IMR-90 (cell line): Measurements from ENCODE around the gene EHBP1. TPM values are rescaled to one million over a fixed set of nuclear protein-coding genes. Genes with fewer than 3 reads are reported as not detected.

ENCODE experiments used
- ATAC-seq: fragments of 200-7000 bp; cut with Tn5 transposase; 2 replicates; pipeline ENCODE4 v1.9.1; 2020; ENCODE audit warnings: low read depth, mild to moderate bottlenecking, moderate library complexity
- BruUV-seq: library from RNA; stranded (reverse); fragments of 400-500 nt; replicated peaks from 2 replicates; lab custom pipeline; 2021; lab: Mats Ljungman, UMichigan
- CTCF ChIA-PET: fragments of 300-600 bp; formaldehyde crosslinking; extraction: SDS; loops from one replicate; lab custom pipeline; 2021; ENCODE audit warnings: antibody characterized with exemption; lab: Yijun Ruan, JAX
- POLR2A ChIA-PET: fragments of 300-600 bp; sonication (Branson Sonifier 250); formaldehyde crosslinking; loops from one replicate; lab custom pipeline; 2022; ENCODE audit warnings: antibody characterized with exemption; ENCODE audit not compliant: unreplicated experiment; lab: Charles Lee
- DNase-seq: peaks from one replicate; pipeline ENCODE4 v3.0.0; 2013
- H2AFZ ChIP-seq: replicated peaks from 2 replicates; pipeline ENCODE3; 2013; ENCODE audit warnings: low read length, mild to moderate bottlenecking; ENCODE audit not compliant: poor library complexity
- H2AK5ac ChIP-seq: 2 replicates; pipeline ENCODE4 v1.6.1; 2013; ENCODE audit warnings: low read depth, low read length, inconsistent platforms
- H2AK9ac ChIP-seq: replicated peaks from 2 replicates; pipeline ENCODE3; 2013; ENCODE audit warnings: mild to moderate bottlenecking, low read depth, low read length, moderate library complexity; ENCODE audit not compliant: poor library complexity
- H2BK120ac ChIP-seq: 2 replicates; pipeline ENCODE4 v1.6.1; 2013; ENCODE audit warnings: low read depth, low read length, inconsistent platforms
- H2BK15ac ChIP-seq: 3 replicates; pipeline ENCODE4 v1.6.1; 2013; ENCODE audit warnings: low read depth, low read length, inconsistent platforms
- H2BK20ac ChIP-seq: 2 replicates; pipeline ENCODE4 v1.6.1; 2013; ENCODE audit warnings: low read depth, mild to moderate bottlenecking, inconsistent platforms, low read length, moderate library complexity
- H2BK5ac ChIP-seq: 2 replicates; pipeline ENCODE4 v1.6.1; 2013; ENCODE audit warnings: mild to moderate bottlenecking, low read depth, low read length, inconsistent platforms; ENCODE audit not compliant: poor library complexity, severe bottlenecking
- H3K14ac ChIP-seq: replicated peaks from 2 replicates; pipeline ENCODE4 v1.6.1; 2013; ENCODE audit warnings: low read depth, low read length, inconsistent platforms
- H3K18ac ChIP-seq: 2 replicates; pipeline ENCODE4 v1.6.1; 2013; ENCODE audit warnings: low read depth, low read length, control low read depth
- H3K23ac ChIP-seq: 2 replicates; pipeline ENCODE4 v1.6.1; 2013; ENCODE audit warnings: low read depth, low read length, inconsistent platforms
- H3K27ac ChIP-seq: 2 replicates; pipeline ENCODE4 v1.5.1; 2013; ENCODE audit warnings: mild to moderate bottlenecking, control low read depth, low read length; ENCODE audit not compliant: insufficient read depth
- H3K27me3 ChIP-seq: 2 replicates; pipeline ENCODE4 v1.6.1; 2013; ENCODE audit warnings: low read length; ENCODE audit not compliant: control insufficient read depth, insufficient read depth
- H3K36me3 ChIP-seq: 2 replicates; pipeline ENCODE4 v1.6.1; 2013; ENCODE audit warnings: low read length, mixed read lengths; ENCODE audit not compliant: control insufficient read depth, insufficient read depth
- H3K4ac ChIP-seq: 2 replicates; pipeline ENCODE4 v1.6.1; 2013; ENCODE audit warnings: low read depth, low read length, inconsistent platforms
- H3K4me1 ChIP-seq: 2 replicates; pipeline ENCODE4 v1.6.1; 2013; ENCODE audit warnings: low read length, mixed read lengths; ENCODE audit not compliant: control insufficient read depth, insufficient read depth
- H3K4me2 ChIP-seq: 2 replicates; pipeline ENCODE4 v1.6.1; 2013; ENCODE audit warnings: low read depth, mild to moderate bottlenecking, control low read depth, low read length, moderate library complexity
- H3K4me3 ChIP-seq: 2 replicates; pipeline ENCODE4 v1.5.1; 2013; ENCODE audit warnings: low read depth, mild to moderate bottlenecking, control low read depth, low read length, moderate library complexity; ENCODE audit not compliant: insufficient read depth
- H3K56ac ChIP-seq: 2 replicates; pipeline ENCODE4 v1.6.1; 2013; ENCODE audit warnings: low read length, inconsistent platforms; ENCODE audit not compliant: insufficient read depth; ENCODE audit errors: extremely low read depth
- H3K79me1 ChIP-seq, 2 experiments: 2 replicates each; pipeline ENCODE4 v1.6.1; 2013; ENCODE audit warnings: low read length in 2 of 2, inconsistent platforms in 1 of 2, low read depth in 1 of 2
- H3K9ac ChIP-seq: 2 replicates; pipeline ENCODE4 v1.6.1; 2013; ENCODE audit warnings: low read depth, low read length, control low read depth
- H3K9me1 ChIP-seq: 2 replicates; pipeline ENCODE4 v1.6.1; 2013; ENCODE audit warnings: low read length, inconsistent platforms; ENCODE audit not compliant: insufficient read depth
- H3K9me3 ChIP-seq: 2 replicates; pipeline ENCODE4 v1.6.1; 2013; ENCODE audit warnings: low read length; ENCODE audit not compliant: control insufficient read depth, insufficient read depth
- H4K20me1 ChIP-seq: 2 replicates; pipeline ENCODE4 v1.6.1; 2013; ENCODE audit warnings: low read length, inconsistent platforms; ENCODE audit not compliant: insufficient read depth
- H4K5ac ChIP-seq: 2 replicates; pipeline ENCODE4 v1.6.1; 2013; ENCODE audit warnings: mild to moderate bottlenecking, low read depth, low read length, control low read depth
- H4K8ac ChIP-seq, 2 experiments: 2 replicates each; pipeline ENCODE4 v1.6.1; 2013; ENCODE audit warnings: low read depth in 2 of 2, low read length in 2 of 2, control low read depth in 1 of 2, inconsistent platforms in 1 of 2
- H4K91ac ChIP-seq: 2 replicates; pipeline ENCODE4 v1.6.1; 2013; ENCODE audit warnings: low read depth, low read length, inconsistent platforms; ENCODE audit not compliant: insufficient read depth
- BHLHE40 ChIP-seq: fragments of 150-350 bp; IDR thresholded peaks from 2 replicates; pipeline ENCODE4 v1.6.1; 2016; ENCODE audit warnings: mild to moderate bottlenecking, low read depth, low read length
- CEBPB ChIP-seq: IDR thresholded peaks from 2 replicates; pipeline ENCODE4 v1.6.1; 2012; ENCODE audit warnings: low read depth, low read length, improper control_type of control experiment
- CHD1 ChIP-seq: IDR thresholded peaks from 2 replicates; pipeline ENCODE4 v1.6.1; 2012; ENCODE audit warnings: low read depth, low read length, improper control_type of control experiment
- CTCF ChIP-seq: conservative IDR thresholded peaks from 2 replicates; pipeline ENCODE4 v1.5.1; 2012; ENCODE audit warnings: mild to moderate bottlenecking, low read depth, low read length, improper control_type of control experiment
- FOS ChIP-seq: fragments of 150-350 bp; IDR thresholded peaks from 2 replicates; pipeline ENCODE4 v1.6.1; 2016; ENCODE audit warnings: low read depth, low read length
- MAFK ChIP-seq: IDR thresholded peaks from 2 replicates; pipeline ENCODE4 v1.6.1; 2012; ENCODE audit warnings: low read depth, low read length, improper control_type of control experiment
- MAZ ChIP-seq: IDR thresholded peaks from 2 replicates; pipeline ENCODE4 v1.6.1; 2012; ENCODE audit warnings: low read depth, mild to moderate bottlenecking, low read length, improper control_type of control experiment, moderate library complexity, borderline replicate concordance
- MXI1 ChIP-seq: IDR thresholded peaks from 2 replicates; pipeline ENCODE4 v1.6.1; 2012; ENCODE audit warnings: low read depth, mild to moderate bottlenecking, low read length, moderate library complexity, borderline replicate concordance
- NFE2L2 ChIP-seq: fragments of 150-350 bp; IDR thresholded peaks from 2 replicates; pipeline ENCODE4 v1.6.1; 2016; ENCODE audit warnings: low read depth, mild to moderate bottlenecking, low read length
- POLR2A ChIP-seq: IDR thresholded peaks from 2 replicates; pipeline ENCODE4 v1.6.1; 2012; ENCODE audit warnings: mild to moderate bottlenecking, low read depth, low read length
- RAD21 ChIP-seq: IDR thresholded peaks from 2 replicates; pipeline ENCODE4 v1.6.1; 2012; ENCODE audit warnings: low read length, improper control_type of control experiment
- RCOR1 ChIP-seq: IDR thresholded peaks from 2 replicates; pipeline ENCODE4 v1.6.1; 2012; ENCODE audit warnings: mild to moderate bottlenecking, low read length, improper control_type of control experiment; ENCODE audit not compliant: insufficient replicate concordance
- RFX5 ChIP-seq: IDR thresholded peaks from 2 replicates; pipeline ENCODE4 v1.8.0; 2012; ENCODE audit warnings: low read depth, mild to moderate bottlenecking, low read length, moderate library complexity
- SMC3 ChIP-seq: fragments of 150-350 bp; IDR thresholded peaks from 2 replicates; pipeline ENCODE4 v1.6.1; 2016; ENCODE audit warnings: low read depth, mild to moderate bottlenecking, antibody characterized with exemption, low read length, moderate library complexity
- USF2 ChIP-seq: fragments of 150-350 bp; IDR thresholded peaks from 2 replicates; pipeline ENCODE4 v1.6.1; 2017; ENCODE audit warnings: mild to moderate bottlenecking, antibody characterized with exemption, low read length, low read depth
- WGBS, 2 experiments: methylation state at CpG; one replicate each; pipeline versions ENCODE4 v1.1.5 to v1.1.7; 2013; ENCODE audit warnings: missing lambda C conversion rate in 2 of 2; ENCODE audit not compliant: insufficient read length in 1 of 2; ENCODE audit errors: extremely low coverage in 2 of 2; 5-methylcytosine and 5-hydroxymethylcytosine counted together
- dilution Hi-C: fragments of 300-500 bp; cut with HindIII; formaldehyde crosslinking; loops from one replicate; pipeline ENCODE4 v1.14.3; 2018; ENCODE audit warnings: low sequenced_read_pairs; ENCODE audit not compliant: unreplicated experiment
- in situ Hi-C: fragments of 300-500 bp; cut with MboI; formaldehyde crosslinking; loops from 3 replicates; pipeline ENCODE4 v1.14.3; 2019; ENCODE audit warnings: low sequenced_read_pairs, inconsistent platforms, mixed read lengths
- intact Hi-C: fragments of 100-400 bp; cut with micrococcal nuclease; formaldehyde crosslinking; loops from 2 replicates; pipeline ENCODE4 v1.10.0; 2022
- polyA plus RNA-seq, 3 experiments: library from polyadenylated mRNA; depleted of rRNA; stranded (reverse); fragments of >200 nt; gene quantifications; 2 replicates each; pipeline ENCODE4 v1.2.3, GENCODE V29; 2012; ENCODE audit warnings: low replicate concordance in 1 of 3
- total RNA-seq: library from RNA; depleted of rRNA; stranded (reverse); fragments of >200 nt; gene quantifications from 2 replicates; pipeline ENCODE4 v1.2.3, GENCODE V29; 2012
- TF ChIP-seq, protein P1 (sequence below): fragments of 150-350 bp; IDR thresholded peaks from 2 replicates; pipeline ENCODE4 v1.6.1; 2016; ENCODE audit warnings: low read depth, mild to moderate bottlenecking, low read length, moderate library complexity, borderline replicate concordance

EHBP1 gene
- total and polyA plus RNA-seq, 2 of the 4 experiments (the other 2 are of a cell fraction), result 28.3 to 44.4 TPM

DNA sequence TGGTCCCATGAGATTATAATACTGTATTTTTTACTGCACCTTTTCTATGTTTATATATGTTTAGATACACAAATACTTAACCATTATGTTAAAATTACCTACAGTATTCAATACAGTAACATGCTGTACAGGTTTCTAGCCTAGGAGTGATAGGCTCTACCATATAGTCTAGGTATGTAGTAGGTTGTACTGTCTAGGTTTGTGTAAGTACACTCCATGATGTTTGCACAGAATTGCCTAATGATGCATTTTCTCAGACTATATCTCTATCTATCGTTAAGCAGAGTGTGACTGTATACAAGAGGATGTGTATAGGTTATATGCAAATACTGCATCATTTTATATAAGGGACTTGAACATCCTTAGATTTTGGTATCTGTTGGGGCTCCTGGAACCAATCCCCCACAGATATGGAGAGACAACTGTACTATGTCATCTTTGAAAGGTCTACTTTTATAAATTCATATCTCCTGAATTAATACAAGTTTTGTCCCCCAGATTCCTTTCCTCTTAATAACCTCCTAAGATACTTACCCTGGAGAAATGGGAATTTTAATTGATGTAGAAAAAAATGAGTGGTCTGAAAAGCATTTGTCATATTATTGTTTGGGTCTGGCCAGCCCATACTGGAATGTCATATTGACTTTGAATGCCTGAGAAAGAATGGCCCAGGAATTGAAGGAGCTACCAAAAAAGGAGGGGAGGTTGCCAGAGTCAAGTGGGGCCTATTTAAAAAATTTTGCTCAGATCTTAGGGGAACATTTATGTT lies 36.6 kb downstream of the EHBP1 start:
- Histone ChIP-seq H3K27me3 (no peaks in the 10 kb centered on the region), H2BK5ac (no peak overlapping the region), H2AK9ac (no peak overlapping the region), H2BK120ac (no peak overlapping the region), H3K36me3 (no peaks in the 10 kb centered on the region), H3K4ac (no peak overlapping the region), H2BK15ac (no peak overlapping the region), H4K5ac (no peak overlapping the region), H3K79me1 (peaks cover 29 to 53% of the 10 kb centered on the region in 2 experiments), H4K20me1 (peaks cover 24% of the 10 kb centered on the region; the same call in 1 of the 2 replicates), H3K4me2 (no peak overlapping the region), H3K9me3 (no peaks in the 10 kb centered on the region), H4K91ac (no peak overlapping the region), H4K8ac (no peak overlapping the region), H3K56ac (no peak overlapping the region), H3K4me1 (no peaks in the 10 kb centered on the region; the same call in none of the 2 replicates), H3K23ac (no peak overlapping the region), H2AFZ (no peak overlapping the region), H3K4me3 (no peak overlapping the region), H2AK5ac (no peak overlapping the region), H3K9ac (no peak overlapping the region), H3K18ac (no peak overlapping the region), H3K27ac (no peak overlapping the region), H3K9me1 (no peaks in the 10 kb centered on the region), H3K14ac (no peak overlapping the region), H2BK20ac (no peak overlapping the region)
- dilution Hi-C loops (no loop called here), intact Hi-C loops (no loop called here), in situ Hi-C loops (no loop called here)
- no peak for TF ChIP-seq SMC3
- TF ChIP-seq BHLHE40, result no peak
- no peak for TF ChIP-seq RCOR1
- TF ChIP-seq MAFK, result no peak
- no peak for TF ChIP-seq MAZ
- TF ChIP-seq USF2, result no peak
- TF ChIP-seq RFX5, result no peak
- no peak for TF ChIP-seq CTCF
- no peak for TF ChIP-seq RAD21
- TF ChIP-seq MXI1, result no peak
- TF ChIP-seq CHD1, result no peak
- TF ChIP-seq CEBPB, result no peak
- TF ChIP-seq FOS, result no peak
- TF ChIP-seq NFE2L2, result no peak
- TF ChIP-seq, protein P1, sequence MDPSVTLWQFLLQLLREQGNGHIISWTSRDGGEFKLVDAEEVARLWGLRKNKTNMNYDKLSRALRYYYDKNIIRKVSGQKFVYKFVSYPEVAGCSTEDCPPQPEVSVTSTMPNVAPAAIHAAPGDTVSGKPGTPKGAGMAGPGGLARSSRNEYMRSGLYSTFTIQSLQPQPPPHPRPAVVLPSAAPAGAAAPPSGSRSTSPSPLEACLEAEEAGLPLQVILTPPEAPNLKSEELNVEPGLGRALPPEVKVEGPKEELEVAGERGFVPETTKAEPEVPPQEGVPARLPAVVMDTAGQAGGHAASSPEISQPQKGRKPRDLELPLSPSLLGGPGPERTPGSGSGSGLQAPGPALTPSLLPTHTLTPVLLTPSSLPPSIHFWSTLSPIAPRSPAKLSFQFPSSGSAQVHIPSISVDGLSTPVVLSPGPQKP, result no peak
- TF ChIP-seq POLR2A, result no peak
- BruUV-seq, result no TSS peak
- CTCF ChIA-PET, result no interaction called here
- WGBS, 2 experiments, result no CpG with 5 or more reads among the region's 1 CpG
- ATAC-seq (no peak; the same call in 1 of the 2 replicates), DNase-seq (no peak)
- POLR2A ChIA-PET, result no interaction called here
